NOMO-1 treated with dmso at 0.1 percent for 144 hours (cell line): ENCODE measurements around the gene SHROOM3.

Experiments used
- DNase-seq: peaks from one replicate; lab custom pipeline; 2025; ENCODE audit not compliant: unreplicated experiment; lab: John Stamatoyannopoulos, UW

SHROOM3 gene

GRCh38 chr4:76689145-76689817, 254.3 kb downstream of the SHROOM3 start:
- DNase-seq, result no peak

- DNase-seq, result no peak
Observed at GRCh38 chr4:76690011-76690905, 255.2 kb downstream of the SHROOM3 start.

- DNase-seq, result no peak
Observed at GRCh38 chr4:76690906-76691275, 255.9 kb downstream of the SHROOM3 start.

GRCh38 chr4:76691807-76692582, 257.0 kb downstream of the SHROOM3 start:
- DNase-seq, result no peak

- no peak for DNase-seq
Observed at GRCh38 chr4:76692761-76693160, 257.7 kb downstream of the SHROOM3 start.

GRCh38 chr4:76694056-76694455, 259.0 kb downstream of the SHROOM3 start:
- DNase-seq, result no peak

GRCh38 chr4:76696109-76696508, 261.1 kb downstream of the SHROOM3 start:
- DNase-seq, result no peak

- DNase-seq, result no peak
Observed at GRCh38 chr4:76697129-76697803, 262.2 kb downstream of the SHROOM3 start.

GRCh38 chr4:76698141-76698540, 263.1 kb downstream of the SHROOM3 start:
- DNase-seq, result no peak

- DNase-seq, result no peak
Observed at GRCh38 chr4:76699751-76700310, 264.8 kb downstream of the SHROOM3 start.

GRCh38 chr4:76702440-76703122, 267.6 kb downstream of the SHROOM3 start:
- no peak for DNase-seq

- no peak for DNase-seq
Observed at GRCh38 chr4:76703123-76703490, 268.1 kb downstream of the SHROOM3 start.

GRCh38 chr4:76703676-76704075, 268.6 kb downstream of the SHROOM3 start:
- DNase-seq, result no peak

GRCh38 chr4:76704133-76704881, 269.3 kb downstream of the SHROOM3 start:
- DNase-seq, result no peak

GRCh38 chr4:76705472-76705871, 270.4 kb downstream of the SHROOM3 start:
- no peak for DNase-seq

- DNase-seq, result no peak
Observed at GRCh38 chr4:76706581-76706980, 271.6 kb downstream of the SHROOM3 start.

- DNase-seq, result no peak
Observed at GRCh38 chr4:76708971-76709771, 274.1 kb downstream of the SHROOM3 start.

GRCh38 chr4:76709772-76710090, 274.7 kb downstream of the SHROOM3 start:
- no peak for DNase-seq

GRCh38 chr4:76712564-76712963, 277.5 kb downstream of the SHROOM3 start:
- DNase-seq, result no peak
